Measurements from ENCODE around the gene AKT3. TPM values are rescaled to one million over a fixed set of nuclear protein-coding genes. Genes with fewer than 3 reads are reported as not detected.
"Not testable (repeated sequence)": the region's sequence is repeated elsewhere in the genome, so short reads cannot be mapped to it uniquely, and the experiment has no call there.

AKT3 gene
- total RNA-seq, 1 donor from 2014 or later, result 35.0 TPM

DNA sequence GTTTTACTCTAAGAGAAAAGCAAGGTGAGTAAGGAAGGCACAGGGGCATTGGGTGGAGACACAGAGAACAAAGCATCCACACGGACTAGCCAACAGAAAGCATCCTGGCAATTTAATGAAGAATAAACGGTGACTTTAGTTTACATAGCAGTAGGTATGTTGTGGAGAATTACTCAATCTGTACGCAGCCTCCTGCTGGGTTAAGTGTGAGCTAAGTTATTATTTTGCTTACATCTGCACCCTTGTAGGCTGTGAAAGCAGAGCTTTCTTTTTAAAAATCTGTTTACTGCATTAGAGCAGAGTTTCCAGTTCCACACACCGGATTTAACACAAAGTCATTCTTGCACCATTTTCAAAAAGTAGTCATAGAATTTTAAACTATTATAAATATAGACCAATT, 144.5 kb downstream of the AKT3 start:
- no peak for DNase-seq (ENCODE audit: low spot score)

DNA sequence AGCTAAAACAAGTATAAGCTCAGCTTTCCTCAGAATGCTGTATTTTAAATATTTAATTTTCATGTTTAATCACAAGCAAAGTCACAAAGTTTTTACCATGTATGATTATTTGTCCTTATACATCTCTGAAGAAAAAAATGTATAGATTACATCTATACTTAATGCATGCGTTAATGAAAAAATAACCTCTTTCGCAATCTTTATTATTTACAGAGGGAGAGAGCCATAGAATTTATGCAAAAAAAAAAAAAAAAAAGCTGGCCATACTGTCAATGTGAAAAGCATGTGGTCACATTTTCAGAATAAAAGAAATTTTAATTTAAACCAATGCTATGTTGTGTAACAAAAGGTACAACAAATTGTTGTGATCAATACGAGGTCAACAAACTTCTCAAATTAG, 148.2 kb downstream of the AKT3 start:
- no peak for DNase-seq (ENCODE audit: low spot score)

DNA sequence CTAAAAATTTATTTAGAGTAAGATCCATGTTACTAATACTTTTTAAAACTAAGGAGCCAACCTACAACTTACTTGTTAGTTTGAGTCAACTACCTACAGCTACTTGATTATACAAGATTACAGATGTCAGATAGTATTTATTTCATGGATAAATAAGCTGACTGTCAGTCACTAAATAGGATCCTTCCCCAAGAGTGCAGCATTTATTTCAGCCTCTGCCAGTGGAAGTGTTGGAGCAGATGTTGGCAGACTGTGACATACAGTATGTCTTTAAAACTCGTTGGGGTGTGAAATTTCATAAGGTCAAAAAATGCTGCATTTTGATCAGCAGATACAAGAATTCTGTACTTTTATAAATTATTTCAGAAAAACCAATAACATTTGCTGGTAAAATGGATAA, 156.2 kb downstream of the AKT3 start:
- DNase-seq (ENCODE audit: low spot score), result no peak

DNA sequence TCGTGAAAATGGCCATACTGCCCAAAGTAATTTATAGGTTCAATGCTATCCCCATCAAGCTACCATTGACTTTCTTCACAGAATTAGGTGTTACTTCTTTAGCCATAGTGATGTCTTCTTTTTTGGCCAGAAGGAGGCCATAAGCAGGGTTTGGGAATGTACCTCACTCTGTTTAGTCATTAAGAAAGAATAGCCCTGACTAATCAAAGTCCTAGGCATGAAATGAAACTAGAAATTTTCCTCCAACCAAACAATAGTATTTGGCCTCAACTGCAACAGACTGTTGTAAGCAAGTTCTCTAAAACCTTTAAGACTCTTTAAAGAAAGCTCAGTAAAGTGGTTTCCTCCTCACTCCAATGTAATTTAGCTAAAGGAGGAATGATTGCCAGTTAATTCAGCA, 163.9 kb downstream of the AKT3 start:
- no peak for DNase-seq (ENCODE audit: low spot score)

DNA sequence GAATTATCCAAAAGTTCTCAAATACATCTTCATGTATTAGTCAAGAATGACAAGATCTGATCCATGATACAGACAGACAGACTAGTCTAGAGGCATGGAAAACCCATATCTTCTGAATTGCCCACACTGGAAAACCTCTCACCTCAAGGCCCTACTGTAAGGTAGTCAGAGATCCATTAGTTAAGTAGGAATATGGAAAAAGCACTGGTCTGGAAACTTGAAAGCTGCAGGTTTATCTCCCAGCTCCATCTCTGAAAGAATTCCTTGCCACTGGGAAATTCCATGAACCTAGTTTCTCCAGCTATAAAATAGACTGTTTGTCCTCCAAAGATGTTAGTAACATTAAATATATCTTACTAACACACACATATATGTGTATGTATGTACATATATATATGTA, 169.2 kb downstream of the AKT3 start:
- no peak for DNase-seq (ENCODE audit: low spot score)

DNA sequence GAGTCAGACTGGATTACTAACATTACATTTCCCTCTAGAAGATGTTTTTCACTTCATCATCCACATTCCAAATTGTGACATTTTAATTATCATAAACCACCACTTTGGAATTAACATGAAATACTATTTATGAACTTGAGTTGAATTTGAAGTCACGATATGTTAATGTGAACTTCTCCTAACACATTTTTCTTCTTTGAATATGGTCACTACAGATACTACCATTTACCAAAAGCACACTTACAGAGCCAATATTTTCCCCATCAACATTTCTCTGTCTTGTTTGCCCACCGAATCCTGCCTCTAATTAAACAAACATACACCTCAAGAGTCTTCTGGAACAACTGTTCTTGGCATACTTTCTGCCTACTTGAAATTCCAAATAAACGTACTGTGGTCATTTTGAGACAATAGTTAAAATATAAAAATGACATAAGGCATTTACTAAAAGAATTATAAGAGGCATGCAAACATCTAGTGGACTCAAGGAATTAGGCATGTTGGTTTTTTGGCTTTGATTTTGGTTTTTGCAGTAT, 177.4 kb downstream of the AKT3 start:
- no peak for DNase-seq (ENCODE audit: low spot score)

DNA sequence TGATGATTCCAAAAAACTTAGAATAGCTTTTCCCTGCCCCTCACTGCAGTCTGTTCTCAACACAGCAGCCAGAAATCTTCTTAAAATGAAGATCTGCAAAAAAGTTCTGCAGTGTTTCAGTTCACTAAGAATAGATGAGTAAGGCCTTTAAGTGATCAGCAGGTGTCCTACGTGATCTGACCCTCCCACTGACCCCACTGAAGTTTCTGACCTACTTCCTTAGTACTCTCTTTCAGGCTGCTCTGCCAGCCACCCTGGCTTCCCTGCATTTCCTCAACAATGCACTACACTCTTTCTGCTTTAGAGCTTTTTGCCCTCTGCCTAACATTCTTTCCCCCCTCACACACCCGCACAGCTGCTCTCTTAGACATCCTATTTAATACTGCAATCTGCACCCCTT, 182.5 kb downstream of the AKT3 start:
- no peak for DNase-seq (ENCODE audit: low spot score)

DNA sequence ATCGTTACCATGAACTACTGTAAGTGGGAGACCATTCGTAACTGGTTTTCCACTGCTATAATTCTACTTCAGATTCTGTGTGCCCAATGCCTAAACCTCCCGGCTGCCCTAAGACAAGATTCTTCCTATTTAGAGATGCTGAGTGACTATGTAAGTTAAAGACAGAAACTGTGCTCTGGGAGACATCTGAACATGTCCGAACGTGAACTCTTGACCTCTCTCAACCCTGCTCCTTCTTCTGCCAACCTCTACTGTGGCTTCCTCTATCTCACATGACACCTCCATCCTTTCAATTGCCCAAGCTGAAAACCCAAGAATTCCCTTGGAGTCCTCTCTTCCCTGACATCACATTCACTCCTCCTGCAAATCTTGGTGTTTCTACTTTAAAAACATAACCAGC, 182.9 kb downstream of the AKT3 start:
- DNase-seq (ENCODE audit: low spot score), result no peak

DNA sequence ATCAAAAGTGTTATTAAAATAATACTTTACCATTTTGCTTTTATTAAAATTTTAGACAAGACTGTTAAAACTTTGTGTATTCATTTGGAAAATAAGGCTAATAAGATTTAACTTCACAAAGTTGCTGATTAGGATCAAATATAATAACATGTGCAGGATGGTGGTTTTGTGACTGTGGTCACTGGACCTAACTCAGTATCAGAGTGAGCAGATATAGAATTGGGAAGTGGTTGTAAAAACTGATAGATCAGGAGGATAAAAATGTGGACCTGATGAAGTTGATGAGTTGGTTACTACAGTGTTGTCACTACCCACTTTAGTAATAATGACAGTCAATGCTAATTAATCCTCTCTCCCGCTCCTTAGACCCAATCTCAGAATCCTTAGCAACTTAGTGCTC, 186.4 kb downstream of the AKT3 start:
- DNase-seq (ENCODE audit: low spot score), result no peak

DNA sequence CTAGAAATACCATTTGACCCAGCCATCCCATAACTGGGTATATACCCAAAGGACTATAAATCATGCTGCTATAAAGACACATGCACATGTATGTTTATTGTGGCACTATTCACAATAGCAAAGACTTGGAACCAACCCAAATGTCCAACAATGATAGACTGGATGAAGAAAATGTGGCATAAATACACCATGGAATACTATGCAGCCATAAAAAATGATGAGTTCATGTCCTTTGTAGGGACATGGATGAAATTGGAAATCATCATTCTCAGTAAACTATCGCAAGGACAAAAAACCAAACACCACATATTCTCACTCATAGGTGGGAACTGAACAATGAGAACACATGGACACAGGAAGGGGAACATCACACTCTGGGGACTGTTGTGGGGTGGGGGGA, 187.9 kb downstream of the AKT3 start:
- DNase-seq (ENCODE audit: low spot score), result not testable (repeated sequence)

DNA sequence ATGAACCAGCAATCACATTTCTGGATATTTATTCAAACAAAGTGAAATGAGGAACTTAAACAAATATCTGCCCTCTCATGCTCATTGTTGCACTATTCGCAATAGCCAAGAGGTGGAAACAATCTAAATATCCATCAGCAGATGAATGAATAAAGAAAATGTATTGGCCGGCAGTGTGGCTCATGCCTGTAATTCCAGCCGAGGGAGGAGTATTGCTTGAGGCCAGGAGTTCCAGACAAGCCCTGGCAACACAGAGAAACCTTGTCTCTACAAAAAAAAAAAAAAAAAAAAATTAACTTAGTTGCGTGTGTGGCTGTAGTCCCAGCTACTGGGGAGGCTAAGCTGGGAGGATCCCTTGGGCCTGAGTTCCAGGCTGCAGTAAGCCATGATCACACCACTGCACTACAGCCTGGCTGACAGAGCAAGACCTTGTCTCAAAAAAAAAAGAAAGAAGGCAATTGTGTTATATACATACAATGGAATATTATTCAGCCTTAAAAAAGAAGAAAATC, 191.4 kb downstream of the AKT3 start:
- DNase-seq (ENCODE audit: low spot score), result no peak

DNA sequence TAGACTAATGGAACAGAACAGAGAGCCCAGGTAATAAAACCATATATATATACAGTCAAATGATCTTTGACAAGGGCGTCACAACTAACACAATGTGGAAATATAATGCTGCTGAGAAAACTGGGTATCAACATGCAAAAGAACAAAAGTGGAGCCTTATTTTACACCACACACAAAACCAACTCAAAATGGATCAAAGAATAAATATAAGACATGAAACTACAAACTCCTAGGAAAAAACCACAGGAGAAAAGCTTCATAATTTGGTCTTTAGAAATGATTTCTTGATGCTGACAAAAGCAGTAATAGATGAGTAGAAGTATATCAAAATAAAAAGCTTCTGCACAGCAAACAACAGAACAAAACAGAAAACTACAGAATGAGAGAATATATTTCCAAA, 192.2 kb downstream of the AKT3 start:
- no peak for DNase-seq (ENCODE audit: low spot score)

DNA sequence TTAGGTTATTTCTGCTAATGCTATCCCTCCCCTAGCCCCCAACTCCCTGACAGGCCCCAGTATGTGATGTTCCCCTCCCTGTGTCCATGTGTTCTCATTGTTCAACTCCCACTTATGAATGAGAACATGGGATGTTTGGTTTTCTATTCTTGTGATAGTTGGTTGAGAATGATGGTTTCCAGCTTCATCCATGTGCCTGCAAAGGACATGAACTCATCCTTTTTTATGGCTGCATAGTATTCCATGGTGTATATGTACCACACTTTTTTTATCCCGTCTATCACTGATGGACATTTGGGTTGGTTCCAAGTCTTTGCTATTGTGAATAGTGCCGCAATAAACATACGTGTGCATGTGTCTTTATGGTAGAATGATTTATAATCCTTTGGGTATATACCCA, 200.5 kb downstream of the AKT3 start:
- DNase-seq (ENCODE audit: low spot score), result not testable (repeated sequence)

DNA sequence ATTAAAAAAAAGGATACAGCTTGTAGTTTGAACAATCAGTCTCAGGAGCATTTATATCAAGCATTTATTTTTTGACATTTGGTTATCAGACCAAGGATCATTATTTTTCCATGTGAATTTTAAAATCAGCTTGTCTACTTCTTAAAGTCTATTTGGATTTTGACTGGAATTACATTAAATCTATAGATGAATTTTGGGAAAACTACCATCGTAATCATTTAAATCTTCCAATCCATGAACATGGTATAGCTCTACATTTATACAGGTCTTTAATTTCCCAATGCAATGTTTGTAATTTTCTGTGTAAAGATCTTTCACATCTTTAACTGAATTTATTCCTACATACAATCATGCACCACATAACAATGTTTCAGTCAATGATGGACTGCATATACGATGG, 203.2 kb downstream of the AKT3 start:
- no peak for DNase-seq (ENCODE audit: low spot score)

DNA sequence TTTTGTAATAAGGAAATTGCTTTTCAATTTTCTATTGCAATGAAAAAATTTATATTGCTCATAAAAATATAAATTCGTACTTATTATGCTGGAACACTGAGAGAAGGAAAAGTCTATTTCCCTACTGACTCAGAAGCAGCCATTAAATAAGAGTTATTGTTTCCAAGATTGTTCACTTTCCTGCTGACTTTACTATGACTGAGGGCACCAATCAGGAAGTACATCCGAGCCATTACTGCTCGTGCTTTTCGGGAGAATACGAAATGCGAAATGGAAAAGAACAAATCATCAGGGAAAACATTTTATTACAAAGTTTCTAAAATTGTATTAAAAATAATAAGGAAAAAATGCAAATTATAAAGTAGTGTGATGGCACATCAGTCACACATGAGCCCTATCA, 204.8 kb downstream of the AKT3 start:
- no peak for DNase-seq (ENCODE audit: low spot score)

DNA sequence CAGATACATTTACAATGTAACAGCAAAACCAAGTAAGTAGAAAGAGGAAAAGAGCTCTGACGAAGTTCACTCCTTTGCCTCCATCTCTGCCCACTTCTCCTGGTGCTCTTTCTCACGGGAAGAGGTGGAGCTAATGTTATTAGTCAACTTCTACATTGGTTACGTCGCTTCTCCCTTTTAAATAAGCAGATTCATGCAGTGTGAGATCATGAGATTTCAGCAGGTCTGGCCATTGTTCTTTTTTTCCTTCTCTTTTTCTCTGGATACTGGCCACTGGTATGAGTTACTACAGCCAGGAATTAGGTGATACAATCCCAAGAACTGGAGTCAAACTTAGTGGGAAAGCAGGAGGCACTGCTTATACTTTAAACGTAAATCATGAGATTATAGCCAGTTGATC, 207.1 kb downstream of the AKT3 start:
- DNase-seq (ENCODE audit: low spot score), result no peak

DNA sequence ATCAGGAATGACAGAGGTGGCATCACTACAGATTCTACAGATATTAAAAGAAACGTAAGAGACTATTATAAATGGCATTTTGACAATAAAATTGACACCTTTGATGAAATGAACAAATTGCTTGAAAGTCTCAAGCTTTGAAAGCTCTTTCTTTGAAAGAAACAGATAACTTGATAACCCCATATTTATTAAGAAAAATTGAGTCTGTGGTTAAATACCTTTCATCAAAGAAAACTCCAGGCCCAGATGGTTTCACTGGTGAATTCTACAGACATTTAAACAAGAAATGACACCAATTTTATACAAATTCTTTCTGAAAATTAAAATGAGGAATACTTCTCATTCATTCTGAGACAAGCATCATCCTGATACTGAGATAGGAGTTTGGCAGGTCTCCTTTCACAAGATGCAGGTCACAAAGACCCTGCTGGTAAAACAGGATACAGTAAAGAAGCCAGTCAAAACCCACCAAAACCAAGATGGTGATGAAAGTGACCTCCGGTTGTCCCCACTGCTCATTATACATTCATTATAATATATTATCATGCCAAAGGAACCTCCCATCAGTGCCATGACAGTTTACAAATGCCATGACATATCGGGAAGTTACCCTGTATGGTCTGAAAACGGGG, 210.9 kb downstream of the AKT3 start:
- no peak for DNase-seq (ENCODE audit: low spot score)

DNA sequence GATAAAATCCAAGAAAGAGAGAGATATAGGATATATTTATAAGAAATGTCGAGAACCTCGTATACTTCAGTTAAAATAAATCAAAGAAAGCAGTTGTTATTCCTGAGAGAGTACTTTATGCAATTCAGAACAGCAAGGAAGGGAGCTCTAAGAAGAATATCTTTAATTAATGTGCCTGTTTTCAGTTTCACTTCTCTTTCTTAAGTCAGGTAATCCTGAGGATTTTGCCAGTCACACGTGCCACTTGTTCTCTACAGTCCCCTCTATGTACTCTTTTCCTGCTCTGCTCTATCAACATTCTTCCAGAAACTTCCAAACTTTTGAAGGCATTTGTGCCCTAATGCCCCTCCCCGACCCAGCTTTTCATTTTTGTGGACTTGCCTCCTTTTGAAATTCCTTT, 211.9 kb downstream of the AKT3 start:
- no peak for DNase-seq (ENCODE audit: low spot score)

DNA sequence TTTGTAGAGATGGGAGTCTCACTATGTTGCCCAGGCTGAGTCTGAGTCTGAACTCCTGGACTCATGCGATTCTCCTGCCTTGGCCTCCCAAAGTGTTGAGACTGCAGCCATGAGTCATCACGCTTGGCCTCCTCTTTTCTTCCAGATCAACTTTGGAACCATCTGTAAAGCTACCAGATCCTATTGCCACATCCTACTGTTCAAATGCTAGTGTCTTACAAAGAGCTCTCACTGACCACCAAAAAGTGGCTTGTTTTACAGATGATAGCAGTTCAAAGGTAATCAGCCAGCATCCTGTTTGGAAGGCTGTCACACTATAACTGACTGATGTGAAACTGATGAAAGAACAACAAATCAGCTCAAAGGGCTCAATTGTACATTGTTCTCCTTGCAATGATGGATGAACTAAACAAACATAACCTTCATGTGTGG, 221.6 kb downstream of the AKT3 start:
- DNase-seq (ENCODE audit: low spot score), result no peak

DNA sequence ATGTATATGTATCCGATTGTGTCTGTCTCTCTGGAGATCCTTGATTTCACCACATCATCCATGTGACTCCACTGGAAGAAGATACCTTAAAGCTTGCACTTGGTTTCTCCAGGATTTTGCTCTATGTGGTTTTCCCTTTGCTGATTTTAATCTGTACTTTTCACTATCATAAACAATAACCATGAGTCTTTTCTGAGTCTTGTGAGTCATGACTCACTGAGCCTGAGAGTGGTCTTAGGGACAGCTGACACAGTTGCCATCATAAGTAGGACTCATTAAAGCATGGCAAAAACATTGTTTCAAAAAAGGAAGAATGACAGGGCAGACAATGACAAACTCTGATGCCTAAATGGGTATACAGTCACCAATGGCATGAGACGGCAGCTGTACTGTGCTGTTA, 226.2 kb downstream of the AKT3 start:
- no peak for DNase-seq (ENCODE audit: low spot score)

DNA sequence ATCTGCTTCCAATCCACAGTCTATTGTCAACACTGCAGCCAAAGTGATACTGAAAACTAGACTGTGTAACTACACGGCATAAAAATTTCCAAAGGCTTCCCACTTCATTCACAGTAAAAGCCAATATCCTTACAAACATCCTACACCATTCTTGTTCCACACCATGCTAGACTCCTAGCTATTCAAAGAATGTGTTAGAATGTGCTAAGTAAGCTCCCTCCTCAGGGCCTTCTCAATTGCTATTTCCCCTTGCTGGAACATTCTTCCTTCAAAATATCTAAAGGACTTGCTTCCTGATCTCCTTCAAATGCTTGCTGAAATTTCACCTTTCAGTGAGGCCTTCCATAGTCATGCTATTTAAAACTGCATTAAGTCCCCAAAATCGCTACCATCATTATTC, 228.1 kb downstream of the AKT3 start:
- no peak for DNase-seq (ENCODE audit: low spot score)

DNA sequence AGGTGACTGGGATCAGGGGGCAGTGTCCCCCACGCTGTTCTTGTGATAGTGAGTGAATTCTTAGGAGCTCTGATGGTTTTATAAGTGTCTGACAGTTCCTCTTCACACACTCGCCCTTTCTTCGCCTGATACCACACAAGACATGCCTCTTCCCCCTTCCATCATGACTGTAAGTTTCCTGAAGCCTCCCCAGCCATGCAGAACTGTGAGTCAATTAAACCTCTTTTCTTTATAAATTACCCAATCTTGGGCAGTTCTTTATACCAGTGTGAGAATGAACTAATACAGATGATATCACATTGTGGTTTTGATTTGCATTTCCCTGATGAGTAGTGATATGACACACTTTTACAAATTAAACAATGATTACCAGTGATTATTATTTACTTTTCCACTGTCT, 229.9 kb downstream of the AKT3 start:
- no peak for DNase-seq (ENCODE audit: low spot score)

DNA sequence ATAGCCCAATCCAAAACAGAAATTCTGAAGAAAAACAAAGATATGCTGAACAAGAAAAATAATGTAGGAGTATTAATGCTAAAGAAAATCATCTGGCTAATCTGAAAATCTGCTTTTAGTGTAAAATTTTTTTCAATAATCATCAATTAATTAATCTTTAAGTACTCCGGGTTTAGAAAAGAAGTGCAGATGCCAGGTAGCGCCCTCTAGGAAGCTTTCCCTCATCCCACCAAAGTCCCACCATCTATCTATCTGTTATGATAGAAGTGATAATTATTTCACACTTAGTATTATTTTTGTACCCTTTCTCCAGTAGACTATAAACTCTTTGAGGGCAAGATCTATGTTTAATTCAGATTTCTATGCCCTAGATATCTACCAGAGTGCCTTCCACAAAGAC, 240.3 kb downstream of the AKT3 start:
- no peak for DNase-seq (ENCODE audit: low spot score)

DNA sequence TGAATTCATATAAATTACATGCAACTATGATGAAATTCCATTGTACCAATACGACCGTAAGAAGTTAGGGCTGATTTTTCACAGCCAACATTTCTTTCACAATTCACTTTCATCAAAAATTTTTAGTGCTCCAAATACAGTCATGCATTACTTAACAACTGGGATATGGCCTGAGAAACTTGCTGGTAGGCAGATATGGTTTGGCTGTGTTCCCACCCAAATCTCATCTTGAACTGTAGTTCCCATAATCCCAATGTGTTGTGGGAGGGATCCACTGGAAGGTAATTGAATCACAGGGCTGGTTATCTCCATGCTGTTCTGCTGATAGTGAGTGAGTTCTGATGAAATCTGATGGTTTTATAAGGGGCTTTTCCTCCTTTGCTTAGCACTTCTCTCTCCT, 244.4 kb downstream of the AKT3 start:
- no peak for DNase-seq (ENCODE audit: low spot score)
